HL-60 (cell line): ENCODE measurements around the gene CCDC106.

Experiments
- DNase-seq, 2 experiments: peaks; one replicate each; pipeline ENCODE4 v3.0.0-alpha.2; 2010 to 2020; ENCODE audit warnings: low read depth in 1 of 2, low spot score in 1 of 2
- H3K27ac ChIP-seq: fragments of 250-450 bp; sonication (Bioruptor Pico); replicated peaks from 2 replicates; pipeline ENCODE4 v1.5.1; 2020; ENCODE audit warnings: mild to moderate bottlenecking, moderate library complexity
- H3K27me3 ChIP-seq: fragments of 250-450 bp; sonication (Bioruptor Pico); 2 replicates; pipeline ENCODE4 v1.5.1; 2021; ENCODE audit warnings: mild to moderate bottlenecking, moderate library complexity; ENCODE audit not compliant: insufficient read depth, poor library complexity, severe bottlenecking
- H3K4me3 ChIP-seq: replicated peaks from 2 replicates; pipeline ENCODE4 v1.5.1; 2011; ENCODE audit warnings: mild to moderate bottlenecking, control low read depth, low read length; ENCODE audit not compliant: insufficient read depth
- GABPA ChIP-seq: IDR thresholded peaks from 2 replicates; pipeline ENCODE4 v1.6.1; 2012; ENCODE audit warnings: low read depth
- POLR2AphosphoS5 ChIP-seq: IDR thresholded peaks from 2 replicates; pipeline ENCODE4 v1.6.1; 2012; ENCODE audit warnings: low read depth
- REST ChIP-seq: IDR thresholded peaks from 2 replicates; pipeline ENCODE4 v1.6.1; 2012; ENCODE audit warnings: low read depth; ENCODE audit not compliant: insufficient replicate concordance
- SPI1 ChIP-seq: IDR thresholded peaks from 2 replicates; pipeline ENCODE4 v1.6.1; 2012; ENCODE audit warnings: low read depth, mild to moderate bottlenecking, borderline replicate concordance
- TF ChIP-seq, protein P1 (sequence below): IDR thresholded peaks from one replicate; pipeline ENCODE4 v1.5.1; 2011; ENCODE audit warnings: low read length, control low read depth, inconsistent platforms; ENCODE audit not compliant: insufficient read depth

Gene CCDC106

GRCh38 chr19:55643887-55644176, 4.2 kb upstream of the CCDC106 start:
- Histone ChIP-seq H3K27me3 (no peaks in the 10 kb centered on the region), H3K4me3 (peak overlapping the region; percentile 91), H3K27ac (peak overlapping the region; percentile 79)
- DNase-seq, result no peak
- no peak for TF ChIP-seq GABPA
- no peak for TF ChIP-seq POLR2AphosphoS5
- TF ChIP-seq, protein P1, sequence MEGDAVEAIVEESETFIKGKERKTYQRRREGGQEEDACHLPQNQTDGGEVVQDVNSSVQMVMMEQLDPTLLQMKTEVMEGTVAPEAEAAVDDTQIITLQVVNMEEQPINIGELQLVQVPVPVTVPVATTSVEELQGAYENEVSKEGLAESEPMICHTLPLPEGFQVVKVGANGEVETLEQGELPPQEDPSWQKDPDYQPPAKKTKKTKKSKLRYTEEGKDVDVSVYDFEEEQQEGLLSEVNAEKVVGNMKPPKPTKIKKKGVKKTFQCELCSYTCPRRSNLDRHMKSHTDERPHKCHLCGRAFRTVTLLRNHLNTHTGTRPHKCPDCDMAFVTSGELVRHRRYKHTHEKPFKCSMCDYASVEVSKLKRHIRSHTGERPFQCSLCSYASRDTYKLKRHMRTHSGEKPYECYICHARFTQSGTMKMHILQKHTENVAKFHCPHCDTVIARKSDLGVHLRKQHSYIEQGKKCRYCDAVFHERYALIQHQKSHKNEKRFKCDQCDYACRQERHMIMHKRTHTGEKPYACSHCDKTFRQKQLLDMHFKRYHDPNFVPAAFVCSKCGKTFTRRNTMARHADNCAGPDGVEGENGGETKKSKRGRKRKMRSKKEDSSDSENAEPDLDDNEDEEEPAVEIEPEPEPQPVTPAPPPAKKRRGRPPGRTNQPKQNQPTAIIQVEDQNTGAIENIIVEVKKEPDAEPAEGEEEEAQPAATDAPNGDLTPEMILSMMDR, result no peak
- no peak for TF ChIP-seq REST

GRCh38 chr19:55644191-55644833, 3.7 kb upstream of the CCDC106 start:
- TF ChIP-seq SPI1 (no peak), REST (no peak), POLR2AphosphoS5 (no peak), GABPA (no peak)
- TF ChIP-seq, protein P1, result no peak
- peak overlapping the region; percentile 79 for H3K27ac ChIP-seq
- H3K27me3 ChIP-seq, result no peaks in the 10 kb centered on the region

GRCh38 chr19:55644842-55645511, 3.0 kb upstream of the CCDC106 start:
- Histone ChIP-seq H3K27me3 (no peaks in the 10 kb centered on the region), H3K27ac (no peak overlapping the region), H3K4me3 (no peak overlapping the region)
- TF ChIP-seq POLR2AphosphoS5, result no peak
- TF ChIP-seq, protein P1, result no peak
- no peak for TF ChIP-seq REST
- TF ChIP-seq GABPA, result no peak
- TF ChIP-seq SPI1, result no peak
- no peak for DNase-seq

More at GRCh38 chr19:55644191-55644833, 3.7 kb upstream of the CCDC106 start:
- H3K4me3 ChIP-seq, result peak overlapping the region; percentile 91
- DNase-seq, result no peak
